Progenitor cell of endocrine pancreas (in vitro differentiated cells): ENCODE data around the gene C2CD4C. TPM values are rescaled to one million over a fixed set of nuclear protein-coding genes. Genes with fewer than 3 reads are reported as not detected.
A peak's percentile ranks its signal among the peaks of the same experiment; 100 is the strongest.

Source experiments
- DNase-seq: peaks from one replicate; pipeline ENCODE4 v3.0.0; 2021; ENCODE audit warnings: low spot score; ENCODE audit not compliant: unreplicated experiment
- H3K27ac Mint-ChIP-seq: 2 replicates; pipeline ENCODE4 v1.8.0; 2021; ENCODE audit warnings: mild to moderate bottlenecking, moderate library complexity, mixed read lengths
- H3K27me3 Mint-ChIP-seq: 2 replicates; pipeline ENCODE4 v1.8.0; 2021; ENCODE audit warnings: mixed read lengths
- H3K36me3 Mint-ChIP-seq: 2 replicates; pipeline ENCODE4 v1.8.0; 2022; ENCODE audit warnings: mixed read lengths; ENCODE audit not compliant: insufficient read depth
- H3K4me1 Mint-ChIP-seq: 2 replicates; pipeline ENCODE4 v1.8.0; 2021; ENCODE audit warnings: low read depth, mixed read lengths
- H3K4me3 Mint-ChIP-seq: 2 replicates; pipeline ENCODE4 v1.8.0; 2021; ENCODE audit warnings: low read depth, mild to moderate bottlenecking, moderate library complexity, mixed read lengths
- H3K9me3 Mint-ChIP-seq: 2 replicates; pipeline ENCODE4 v1.8.0; 2021; ENCODE audit warnings: low read depth, mixed read lengths
- CTCF ChIP-seq: fragments of 200-600 bp; sonication (generic); IDR thresholded peaks from one replicate; pipeline ENCODE4 v1.5.0; 2021; ENCODE audit warnings: antibody characterized with exemption, mild to moderate bottlenecking; ENCODE audit not compliant: unreplicated experiment
- total RNA-seq: library from RNA; stranded (reverse); gene quantifications from 2 replicates; pipeline ENCODE4 v1.2.1, GENCODE V29; 2021

The C2CD4C gene
- total RNA-seq, 1 donor from 2014 or later, result 13.8 TPM

GRCh38 chr19:441213-441836, 32.4 kb upstream of the C2CD4C start:
- H3K9me3 Mint-ChIP-seq, result no peaks in the 10 kb centered on the region
- no peak for DNase-seq
- peaks cover 9% of the 10 kb centered on the region for H3K36me3 Mint-ChIP-seq
- H3K27me3 Mint-ChIP-seq, result no peaks in the 10 kb centered on the region
- no peaks in the 10 kb centered on the region for H3K4me1 Mint-ChIP-seq
- no peak overlapping the region for H3K27ac Mint-ChIP-seq
- no peak for TF ChIP-seq CTCF
- no peak overlapping the region for H3K4me3 Mint-ChIP-seq

- H3K4me3 Mint-ChIP-seq, result no peak overlapping the region
- H3K4me1 Mint-ChIP-seq, result no peaks in the 10 kb centered on the region
- no peak for DNase-seq
- TF ChIP-seq CTCF, result no peak
- H3K9me3 Mint-ChIP-seq, result no peaks in the 10 kb centered on the region
- no peaks in the 10 kb centered on the region for H3K27me3 Mint-ChIP-seq
- H3K36me3 Mint-ChIP-seq, result peaks cover 8% of the 10 kb centered on the region
- no peak overlapping the region for H3K27ac Mint-ChIP-seq
Observed at GRCh38 chr19:440391-441212, 31.7 kb upstream of the C2CD4C start.

- no peak overlapping the region for H3K4me3 Mint-ChIP-seq
- DNase-seq, result no peak
- no peak for TF ChIP-seq CTCF
- no peaks in the 10 kb centered on the region for H3K27me3 Mint-ChIP-seq
- peaks cover 6% of the 10 kb centered on the region for H3K36me3 Mint-ChIP-seq
- H3K4me1 Mint-ChIP-seq, result no peaks in the 10 kb centered on the region
- H3K9me3 Mint-ChIP-seq, result no peaks in the 10 kb centered on the region
- no peak overlapping the region for H3K27ac Mint-ChIP-seq
Observed at GRCh38 chr19:439167-439900, 30.4 kb upstream of the C2CD4C start.

- Mint-ChIP-seq H3K9me3 (no peaks in the 10 kb centered on the region), H3K36me3 (peaks cover 6% of the 10 kb centered on the region), H3K4me1 (no peaks in the 10 kb centered on the region), H3K4me3 (no peak overlapping the region), H3K27ac (no peak overlapping the region), H3K27me3 (no peaks in the 10 kb centered on the region)
- no peak for DNase-seq
- no peak for TF ChIP-seq CTCF
Observed at GRCh38 chr19:438416-438958, 29.5 kb upstream of the C2CD4C start.

GRCh38 chr19:437041-437440, 28.1 kb upstream of the C2CD4C start:
- no peak for TF ChIP-seq CTCF
- Mint-ChIP-seq H3K36me3 (peaks cover 6% of the 10 kb centered on the region), H3K4me1 (no peaks in the 10 kb centered on the region), H3K4me3 (no peak overlapping the region), H3K27ac (peak overlapping the region; percentile 83), H3K9me3 (no peaks in the 10 kb centered on the region), H3K27me3 (no peaks in the 10 kb centered on the region)
- DNase-seq, result no peak
